H1 (cell line): ENCODE data around the gene VPS37D.

ENCODE experiments used
- E2F6 ChIP-seq: IDR thresholded peaks from 2 replicates; pipeline ENCODE4 v1.6.1; 2012; ENCODE audit warnings: inconsistent platforms
- KDM5A ChIP-seq: fragments of 200-600 bp; IDR thresholded peaks from 2 replicates; pipeline ENCODE4 v1.7.1; 2012; ENCODE audit warnings: mild to moderate bottlenecking, low read length, inconsistent platforms, mixed read lengths
- MAX ChIP-seq: IDR thresholded peaks from 2 replicates; pipeline ENCODE4 v1.6.1; 2012; ENCODE audit warnings: inconsistent platforms
- POLR2AphosphoS5 ChIP-seq: IDR thresholded peaks from 2 replicates; pipeline ENCODE4 v1.6.1; 2011; ENCODE audit warnings: low read depth, low read length
- RAD21 ChIP-seq, 2 experiments: IDR thresholded peaks in 1 of 2; conservative IDR thresholded peaks in 1 of 2; 2 replicates each; pipeline ENCODE4 v1.6.1; 2011; ENCODE audit warnings: low read depth in 2 of 2, low read length in 2 of 2, improper control_type of control experiment in 1 of 2, inconsistent platforms in 1 of 2, mild to moderate bottlenecking in 1 of 2, moderate library complexity in 1 of 2
- SIRT6 ChIP-seq: IDR thresholded peaks from one replicate; pipeline ENCODE4 v1.7.1; 2012; ENCODE audit warnings: low read length, inconsistent platforms
- SRF ChIP-seq: IDR thresholded peaks from 2 replicates; pipeline ENCODE4 v1.6.1; 2011; ENCODE audit warnings: mild to moderate bottlenecking, low read depth, low read length, moderate library complexity
- TAF1 ChIP-seq: IDR thresholded peaks from 2 replicates; pipeline ENCODE4 v1.6.1; 2011; ENCODE audit warnings: mild to moderate bottlenecking, low read depth, low read length
- TCF12 ChIP-seq: IDR thresholded peaks from 2 replicates; pipeline ENCODE4 v1.6.1; 2011; ENCODE audit warnings: low read depth, mild to moderate bottlenecking, low read length
- TF ChIP-seq, protein P1 (sequence below), 3 experiments: IDR thresholded peaks; 1 replicate in 2 of 3; 2 replicates in 1 of 3; pipeline versions ENCODE4 v1.5.1 to v1.6.1; 2011; ENCODE audit warnings: low read length in 3 of 3, mild to moderate bottlenecking in 3 of 3, inconsistent platforms in 2 of 3, low read depth in 1 of 3, moderate library complexity in 1 of 3; ENCODE audit not compliant: insufficient read depth in 1 of 3; ENCODE audit errors: control extremely low read depth in 1 of 3

DNA sequence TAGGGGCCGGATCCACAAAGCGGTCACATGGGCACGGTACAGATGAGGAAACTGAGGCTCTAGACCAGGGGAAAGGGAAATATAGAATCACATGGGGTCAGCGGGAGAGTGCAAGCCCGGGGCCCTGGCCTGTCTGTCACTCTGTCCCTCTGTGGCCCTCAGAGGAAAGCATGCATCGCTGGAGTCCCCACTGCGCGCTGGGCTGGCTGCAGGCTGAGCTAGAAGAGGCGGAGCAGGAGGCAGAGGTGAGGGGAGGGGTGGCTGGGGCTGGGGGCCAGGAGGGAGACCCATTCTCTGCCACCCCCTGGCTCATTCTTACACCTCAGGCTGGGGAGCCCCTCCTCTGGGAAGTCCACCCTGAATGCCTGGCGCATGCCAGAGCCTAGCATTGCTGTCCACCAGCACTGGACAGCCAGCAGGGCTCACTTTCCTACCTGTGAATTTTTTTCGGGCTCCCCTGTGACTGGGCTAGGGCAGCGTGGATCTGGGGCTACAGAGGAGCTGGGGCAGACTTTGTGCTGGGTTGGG is 2.3 kb downstream of the VPS37D start:
- TF ChIP-seq POLR2AphosphoS5 (no peak), SRF (no peak), TCF12 (no peak), TAF1 (no peak), E2F6 (no peak), MAX (no peak), RAD21 (IDR thresholded peaks at IDR 0.05 in 1 of 2, conservative IDR thresholded peaks at IDR 0.05 in 1 of 2; ENCODE audit: low read depth in 2 of 2, low read length in 2 of 2) (no peak), SIRT6 (no peak), KDM5A (no peak)
- TF ChIP-seq, protein P1, sequence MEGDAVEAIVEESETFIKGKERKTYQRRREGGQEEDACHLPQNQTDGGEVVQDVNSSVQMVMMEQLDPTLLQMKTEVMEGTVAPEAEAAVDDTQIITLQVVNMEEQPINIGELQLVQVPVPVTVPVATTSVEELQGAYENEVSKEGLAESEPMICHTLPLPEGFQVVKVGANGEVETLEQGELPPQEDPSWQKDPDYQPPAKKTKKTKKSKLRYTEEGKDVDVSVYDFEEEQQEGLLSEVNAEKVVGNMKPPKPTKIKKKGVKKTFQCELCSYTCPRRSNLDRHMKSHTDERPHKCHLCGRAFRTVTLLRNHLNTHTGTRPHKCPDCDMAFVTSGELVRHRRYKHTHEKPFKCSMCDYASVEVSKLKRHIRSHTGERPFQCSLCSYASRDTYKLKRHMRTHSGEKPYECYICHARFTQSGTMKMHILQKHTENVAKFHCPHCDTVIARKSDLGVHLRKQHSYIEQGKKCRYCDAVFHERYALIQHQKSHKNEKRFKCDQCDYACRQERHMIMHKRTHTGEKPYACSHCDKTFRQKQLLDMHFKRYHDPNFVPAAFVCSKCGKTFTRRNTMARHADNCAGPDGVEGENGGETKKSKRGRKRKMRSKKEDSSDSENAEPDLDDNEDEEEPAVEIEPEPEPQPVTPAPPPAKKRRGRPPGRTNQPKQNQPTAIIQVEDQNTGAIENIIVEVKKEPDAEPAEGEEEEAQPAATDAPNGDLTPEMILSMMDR (IDR thresholded peaks at IDR 0.05; ENCODE audit: control extremely low read depth in 1 of 3, insufficient read depth in 1 of 3, low read depth in 1 of 3, low read length in 3 of 3): no peak
